ENCODE results near the gene RAB7A. TPM values are rescaled to one million over a fixed set of nuclear protein-coding genes. Genes with fewer than 3 reads are reported as not detected.
"Not testable (repeated sequence)": the region's sequence is repeated elsewhere in the genome, so short reads cannot be mapped to it uniquely, and the experiment has no call there.

Gene RAB7A
- total RNA-seq, 1 donor from 2014 or later = 215 TPM

GRCh38 chr3:128804811-128805155 lies 78.8 kb downstream of the RAB7A start:
- DNase-seq (ENCODE audit: low spot score) = no peak
- intact Hi-C loops (cut with DNase I) = no loop called here

GRCh38 chr3:128805772-128806171 lies 79.8 kb downstream of the RAB7A start:
- intact Hi-C loops (cut with DNase I) = no loop called here
- no peak for DNase-seq (ENCODE audit: low spot score)

- intact Hi-C loops (cut with DNase I) = no loop called here
- DNase-seq (ENCODE audit: low spot score) = no peak
Measured at GRCh38 chr3:128806588-128806987, 80.6 kb downstream of the RAB7A start.

GRCh38 chr3:128807186-128807830 lies 81.3 kb downstream of the RAB7A start:
- DNase-seq (ENCODE audit: low spot score) = no peak
- intact Hi-C loops (cut with DNase I) = no loop called here

GRCh38 chr3:128808672-128809071 lies 82.7 kb downstream of the RAB7A start:
- DNase-seq (ENCODE audit: low spot score) = no peak
- intact Hi-C loops (cut with DNase I) = no loop called here

GRCh38 chr3:128813097-128813496 lies 87.1 kb downstream of the RAB7A start:
- no peak for DNase-seq (ENCODE audit: low spot score)
- intact Hi-C loops (cut with DNase I) = no loop called here

GRCh38 chr3:128814060-128814459 lies 88.1 kb downstream of the RAB7A start:
- no peak for DNase-seq (ENCODE audit: low spot score)
- intact Hi-C loops (cut with DNase I) = no loop called here

GRCh38 chr3:128814519-128815317 lies 88.7 kb downstream of the RAB7A start:
- intact Hi-C loops (cut with DNase I) = no loop called here
- DNase-seq (ENCODE audit: low spot score) = no peak

GRCh38 chr3:128815318-128816064 lies 89.5 kb downstream of the RAB7A start:
- intact Hi-C loops (cut with DNase I) = no loop called here
- DNase-seq (ENCODE audit: low spot score) = no peak

GRCh38 chr3:128818186-128818787 lies 92.3 kb downstream of the RAB7A start:
- no peak for DNase-seq (ENCODE audit: low spot score)
- intact Hi-C loops (cut with DNase I) = no loop called here

GRCh38 chr3:128820252-128820839 lies 94.4 kb downstream of the RAB7A start:
- no peak for DNase-seq (ENCODE audit: low spot score)
- intact Hi-C loops (cut with DNase I) = no loop called here

- no peak for DNase-seq (ENCODE audit: low spot score)
- intact Hi-C loops (cut with DNase I) = no loop called here
Measured at GRCh38 chr3:128823008-128823407, 97.0 kb downstream of the RAB7A start.

GRCh38 chr3:128823631-128824030 lies 97.6 kb downstream of the RAB7A start:
- intact Hi-C loops (cut with DNase I) = no loop called here
- DNase-seq (ENCODE audit: low spot score) = no peak

- intact Hi-C loops (cut with DNase I) = no loop called here
- DNase-seq (ENCODE audit: low spot score) = no peak
Measured at GRCh38 chr3:128824132-128824850, 98.3 kb downstream of the RAB7A start.

- DNase-seq (ENCODE audit: low spot score) = no peak
- intact Hi-C loops (cut with DNase I) = no loop called here
Measured at GRCh38 chr3:128825117-128825725, 99.2 kb downstream of the RAB7A start.

- intact Hi-C loops (cut with DNase I); DNase-seq (ENCODE audit: low spot score): not testable (repeated sequence)
Measured at GRCh38 chr3:128829087-128829486, 103.1 kb downstream of the RAB7A start.

- DNase-seq (ENCODE audit: low spot score); intact Hi-C loops (cut with DNase I): not testable (repeated sequence)
Measured at GRCh38 chr3:128829925-128830625, 104.1 kb downstream of the RAB7A start.

- intact Hi-C loops (cut with DNase I); DNase-seq (ENCODE audit: low spot score): not testable (repeated sequence)
Measured at GRCh38 chr3:128830762-128831161, 104.8 kb downstream of the RAB7A start.
